ENCODE measurements around the gene ENO1. TPM values are rescaled to one million over a fixed set of nuclear protein-coding genes. Genes with fewer than 3 reads are reported as not detected.

ENO1 gene
- total RNA-seq, 1 experiment from 2014 or later = 3,884 TPM

DNA sequence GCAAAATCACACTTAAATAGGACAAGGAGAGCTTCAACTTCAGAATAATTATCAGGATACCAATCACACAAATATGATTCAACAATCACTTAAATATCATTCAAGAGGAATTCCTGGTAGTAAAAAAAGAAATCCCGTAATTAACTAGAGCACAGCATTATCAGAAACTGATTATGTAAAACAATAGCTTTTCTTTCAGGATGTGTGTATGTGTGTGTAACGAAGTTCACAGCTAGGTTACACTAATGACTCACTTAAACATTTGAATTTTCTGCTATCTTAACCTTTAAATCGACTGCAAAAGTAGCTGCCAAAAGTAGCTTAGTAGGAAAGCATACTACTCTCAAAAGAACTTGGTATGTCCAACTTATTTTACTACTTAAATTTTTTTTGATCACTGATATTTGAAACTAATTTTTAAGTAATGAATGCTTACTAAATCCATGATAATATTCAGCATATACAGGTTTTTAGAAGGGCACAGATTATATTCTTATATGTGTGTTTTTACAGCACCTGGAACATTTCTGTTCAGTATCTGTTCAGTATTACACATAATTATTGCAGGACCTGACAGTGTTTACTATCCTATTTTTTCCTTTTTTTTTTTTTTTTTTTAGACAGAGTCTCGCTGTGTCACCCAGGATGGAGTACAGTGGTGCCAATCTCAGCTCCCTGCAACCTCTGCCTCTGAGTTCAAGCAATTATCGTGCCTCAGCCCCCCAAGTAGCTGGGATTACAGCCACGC, 65.3 kb downstream of the ENO1 start:
- Histone ChIP-seq H3K9me3 (no peaks in the 10 kb centered on the region), H3K27me3 (no peaks in the 10 kb centered on the region), H3K4me3 (no peak overlapping the region), H3K36me3 (no peaks in the 10 kb centered on the region)
- DNase-seq = no peak

GRCh38 chr1:8812081-8812480, 66.4 kb downstream of the ENO1 start:
- Histone ChIP-seq H3K9me3 (no peaks in the 10 kb centered on the region), H3K4me3 (no peak overlapping the region), H3K36me3 (no peaks in the 10 kb centered on the region), H3K27me3 (no peaks in the 10 kb centered on the region)
- DNase-seq = no peak

Other genes with a start within 250 kb of the ENO1 start
- gene RERE, start 61.0 kb downstream of the ENO1 start, total RNA-seq (2014; rRNA removed; shearing (Covaris generic); ENCODE audit: low replicate concordance) = 1.5 and 7.2 TPM in 2 replicates
- not detected in 2 replicates for gene CA6, start 67.2 kb upstream of the ENO1 start, total RNA-seq (2014; rRNA removed; shearing (Covaris generic); ENCODE audit: low replicate concordance)
- not detected in 2 replicates for gene SLC2A7, start 147.7 kb upstream of the ENO1 start, total RNA-seq (2014; rRNA removed; shearing (Covaris generic); ENCODE audit: low replicate concordance)
- not detected in 2 replicates for gene SLC2A5, start 190.9 kb upstream of the ENO1 start, total RNA-seq (2014; rRNA removed; shearing (Covaris generic); ENCODE audit: low replicate concordance)